HepG2 (cell line): Measurements from ENCODE around the gene SREBF1. TPM values are rescaled to one million over a fixed set of nuclear protein-coding genes. Genes with fewer than 3 reads are reported as not detected.

Source experiments
- ARID5B ChIP-seq: IDR thresholded peaks from 2 replicates; pipeline ENCODE4 v1.4.0; 2020; ENCODE audit warnings: mild to moderate bottlenecking, missing genetic modification reagents
- DZIP1 ChIP-seq: sonication (generic); formaldehyde crosslinking; IDR thresholded peaks from 2 replicates; pipeline ENCODE4 v1.5.0; 2020; ENCODE audit warnings: mild to moderate bottlenecking, missing genetic modification reagents
- ETS1 ChIP-seq: sonication (generic); formaldehyde crosslinking; IDR thresholded peaks from 2 replicates; pipeline ENCODE4 v1.4.0; 2020; ENCODE audit warnings: missing genetic modification reagents
- GATA4 ChIP-seq: sonication (generic); IDR thresholded peaks from 2 replicates; pipeline ENCODE4 v1.6.1; 2016; ENCODE audit warnings: antibody characterized with exemption, low read depth, borderline replicate concordance
- MEIS2 ChIP-seq: sonication (generic); formaldehyde crosslinking; IDR thresholded peaks from 2 replicates; pipeline ENCODE4 v1.9.0; 2021; ENCODE audit warnings: mild to moderate bottlenecking, missing genetic modification reagents
- MIXL1 ChIP-seq: IDR thresholded peaks from 2 replicates; pipeline ENCODE4 v1.6.1; 2016
- NFRKB ChIP-seq: fragments of 450-650 bp; IDR thresholded peaks from 2 replicates; pipeline ENCODE4 v1.6.1; 2017
- PAWR ChIP-seq: sonication (generic); formaldehyde crosslinking; IDR thresholded peaks from 2 replicates; pipeline ENCODE4 v1.4.0; 2020; ENCODE audit warnings: missing genetic modification reagents, mild to moderate bottlenecking, borderline replicate concordance
- PBX3 ChIP-seq: sonication (generic); formaldehyde crosslinking; IDR thresholded peaks from 2 replicates; pipeline ENCODE4 v1.8.1; 2023; ENCODE audit warnings: missing genetic modification reagents, inconsistent platforms, borderline replicate concordance
- PRPF4 ChIP-seq: fragments of 200-400 bp; formaldehyde crosslinking; IDR thresholded peaks from 2 replicates; pipeline ENCODE4 v1.6.1; 2016; ENCODE audit warnings: low read length, low read depth; ENCODE audit not compliant: poor library complexity, severe bottlenecking
- RAD51 ChIP-seq: fragments of 450-650 bp; IDR thresholded peaks from 2 replicates; pipeline ENCODE4 v1.6.1; 2016; ENCODE audit warnings: borderline replicate concordance
- SRY ChIP-seq: sonication (generic); formaldehyde crosslinking; IDR thresholded peaks from 2 replicates; pipeline ENCODE4 v1.8.0; 2022; ENCODE audit warnings: mild to moderate bottlenecking, missing genetic modification reagents
- ZNF12 ChIP-seq: sonication (generic); formaldehyde crosslinking; IDR thresholded peaks from 2 replicates; pipeline ENCODE4 v1.5.0; 2020; ENCODE audit warnings: missing genetic modification reagents
- ZNF451 ChIP-seq: sonication (generic); formaldehyde crosslinking; IDR thresholded peaks from 2 replicates; pipeline ENCODE4 v1.5.0; 2020; ENCODE audit warnings: mild to moderate bottlenecking, missing genetic modification reagents
- ZNF687 ChIP-seq: sonication (generic); formaldehyde crosslinking; IDR thresholded peaks from 2 replicates; pipeline ENCODE4 v1.5.1; 2020; ENCODE audit warnings: mild to moderate bottlenecking, missing genetic modification reagents, moderate library complexity
- ZNF713 ChIP-seq: sonication (generic); formaldehyde crosslinking; IDR thresholded peaks from 2 replicates; pipeline ENCODE4 v1.4.0; 2020; ENCODE audit warnings: mild to moderate bottlenecking, missing genetic modification reagents
- ZSCAN29 ChIP-seq: sonication (generic); formaldehyde crosslinking; conservative IDR thresholded peaks from 2 replicates; pipeline ENCODE4 v1.4.0; 2020; ENCODE audit warnings: mild to moderate bottlenecking, missing genetic modification reagents
- polyA plus RNA-seq, 8 experiments: library from polyadenylated mRNA; depleted of rRNA in 3 of 8; stranded (reverse) in 7 of 8; unstranded in 1 of 8; fragments of >200 nt; fragmentation: Illumina TruSeq in 4 of 8; extraction: Trizol in 4 of 8; gene quantifications; 2 replicates each; pipeline versions ENCODE4 v1.2.1 to v1.2.3, GENCODE V29; 2011 to 2016; ENCODE audit warnings: low read depth in 4 of 8, missing spikeins in 1 of 8, mixed read lengths in 1 of 8; ENCODE audit not compliant: insufficient read depth in 1 of 8
- total RNA-seq, 5 experiments: library from RNA; depleted of rRNA; stranded (reverse); fragments of >200 nt; fragmentation: Illumina TruSeq; extraction: Trizol; gene quantifications; 2 replicates each; pipeline ENCODE4 v1.2.3, GENCODE V29; 2016; ENCODE audit warnings: low read depth in 1 of 5

Gene SREBF1
- total and polyA plus RNA-seq, 2 of the 13 experiments (the other 11 are each of a cell fraction or from before 2014, with no cell fraction given) = 34.3 to 38.0 TPM

- TF ChIP-seq ZNF687 (CRISPR knock-in tag) (no peak; the same call in 1 of the 2 replicates), ZNF12 (no peak), MIXL1 (CRISPR knock-in tag) (no peak), SRY (CRISPR knock-in tag) (0 out of 2 replicates have a peak, but pooled peaks have one; percentile 1), ETS1 (CRISPR knock-in tag) (no peak), ZNF713 (CRISPR knock-in tag) (no peak), ZNF451 (CRISPR knock-in tag) (no peak), GATA4 (no peak), PRPF4 (no peak), MEIS2 (CRISPR knock-in tag) (0 out of 2 replicates have a peak, but pooled peaks have one; percentile 12), NFRKB (no peak), DZIP1 (CRISPR knock-in tag) (no peak; the same call in 1 of the 2 replicates), PAWR (no peak), ARID5B (CRISPR knock-in tag) (0 out of 2 replicates have a peak, but pooled peaks have one; percentile 5), ZSCAN29 (CRISPR knock-in tag) (no peak), PBX3 (CRISPR knock-in tag) (no peak), RAD51 (no peak)
These were observed at the start of gene SREBF1 (continued) for GRCh38 chr17:17836818-17837379.
